OCI-M1 (cell line): ENCODE results near the gene CYB5R3.
"Not testable (repeated sequence)": the region's sequence is repeated elsewhere in the genome, so short reads cannot be mapped to it uniquely, and the experiment has no call there.

Experiments
- DNase-seq: peaks from one replicate; lab custom pipeline; 2025; lab: John Stamatoyannopoulos, UW

Gene CYB5R3

DNA sequence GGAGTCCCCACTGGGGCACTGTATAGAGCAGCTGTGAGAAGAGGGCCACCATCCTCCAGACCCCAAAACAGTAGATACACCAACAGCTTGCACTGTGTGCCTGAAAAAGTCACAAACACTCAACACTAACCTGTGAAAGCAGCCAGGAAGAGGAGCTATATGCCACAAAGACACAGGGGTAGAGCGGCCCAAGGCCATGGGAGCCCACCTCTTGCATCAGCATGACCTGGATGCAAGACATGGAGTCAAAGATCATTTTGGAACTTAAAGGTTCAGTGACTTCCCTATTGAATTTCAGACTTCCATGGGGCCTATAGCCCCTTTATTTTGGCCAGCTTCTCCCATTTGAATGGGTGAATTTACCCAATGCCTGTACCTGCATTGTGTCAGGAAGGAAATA is 29.7 kb upstream of the CYB5R3 start:
- DNase-seq: no peak

DNA sequence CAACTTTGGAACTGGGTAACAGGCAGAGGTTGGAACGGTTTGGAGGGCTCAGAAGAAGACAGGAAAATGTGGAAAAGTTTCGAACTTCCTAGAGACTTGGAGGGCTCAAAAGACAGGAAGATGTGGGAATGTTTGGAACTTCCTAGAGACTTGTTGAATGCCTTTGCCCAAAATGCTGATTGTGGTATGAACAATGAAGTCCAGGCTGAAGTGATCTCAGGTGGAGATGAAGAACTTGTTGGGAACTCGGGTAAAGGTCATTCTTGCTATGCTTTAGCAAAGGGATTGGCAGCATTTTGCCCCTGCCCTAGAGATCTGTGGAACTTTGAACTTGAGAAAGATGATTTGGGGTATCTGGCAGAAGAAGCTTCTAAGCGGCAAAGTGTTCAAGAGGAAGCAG is 28.7 kb upstream of the CYB5R3 start:
- DNase-seq: not testable (repeated sequence)

DNA sequence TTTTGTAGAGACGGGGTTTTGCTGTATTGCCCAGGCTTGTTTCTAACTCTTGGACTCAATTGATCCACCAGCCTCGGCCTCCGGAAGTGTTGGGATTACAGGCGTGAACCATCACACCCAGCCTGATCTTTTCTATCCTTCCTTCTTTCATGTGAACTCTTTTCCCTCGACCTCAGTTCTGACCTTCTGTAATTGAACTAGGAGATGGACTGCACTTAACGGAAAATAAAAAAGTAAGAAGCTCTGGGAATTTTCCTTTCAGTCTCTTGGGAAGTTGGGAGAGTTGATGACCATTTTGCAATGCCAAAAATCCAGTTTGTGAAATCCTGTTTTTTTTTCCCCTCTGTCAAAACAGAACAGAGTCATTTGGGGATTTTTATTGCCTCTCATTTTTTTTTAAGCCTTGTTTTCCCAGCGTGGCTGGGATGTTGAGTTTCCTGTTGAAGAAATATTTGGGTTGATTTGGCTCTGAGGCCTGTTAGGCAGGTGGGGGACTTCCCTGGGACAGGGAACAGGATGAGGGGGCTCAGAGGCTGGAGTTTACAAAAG is 26.9 kb upstream of the CYB5R3 start:
- DNase-seq: no peak

DNA sequence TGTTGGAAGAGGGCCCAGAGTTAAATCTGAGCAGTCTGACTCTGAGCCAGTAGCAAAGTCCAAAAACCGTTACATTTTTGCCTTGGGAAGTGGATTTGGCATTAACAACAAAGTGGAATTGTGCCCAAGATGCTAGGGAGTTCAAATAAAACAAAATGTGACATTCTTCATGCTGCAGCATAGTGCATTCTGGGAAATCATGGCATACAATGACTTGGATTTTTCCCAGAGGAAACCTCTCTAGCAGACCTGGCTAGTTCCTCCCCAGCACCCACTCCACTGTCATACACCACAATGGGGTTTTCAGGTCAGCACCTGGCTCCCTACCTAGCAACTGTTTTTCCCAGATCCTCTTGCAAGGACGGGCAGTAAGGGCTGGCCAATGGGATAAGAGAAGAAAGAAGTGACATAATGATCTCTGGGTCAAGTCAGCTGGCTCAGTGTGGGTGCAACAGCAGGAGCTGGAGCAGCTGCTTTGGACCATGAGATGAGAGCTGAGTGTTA is 24.8 kb upstream of the CYB5R3 start:
- DNase-seq: no peak

DNA sequence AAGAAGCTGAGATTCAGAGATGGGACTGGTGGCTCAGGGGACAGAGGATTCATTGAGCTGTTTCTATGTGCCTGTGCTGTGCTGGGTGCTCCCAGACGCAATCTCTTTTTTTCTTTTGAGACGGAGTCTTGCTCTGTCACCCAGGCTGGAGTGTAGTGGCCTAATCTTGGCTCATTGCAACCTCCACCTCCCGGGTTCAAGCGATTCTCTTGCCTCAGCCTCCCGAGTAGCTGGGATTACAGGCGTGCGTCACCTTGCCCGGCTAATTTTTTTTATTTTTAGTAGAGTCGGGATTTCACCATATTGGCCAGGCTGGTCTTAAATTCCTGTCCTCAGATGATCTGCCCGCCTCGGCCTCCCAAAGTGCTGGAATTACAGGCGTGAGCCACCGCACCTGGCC is 23.9 kb upstream of the CYB5R3 start:
- not testable (repeated sequence) for DNase-seq

DNA sequence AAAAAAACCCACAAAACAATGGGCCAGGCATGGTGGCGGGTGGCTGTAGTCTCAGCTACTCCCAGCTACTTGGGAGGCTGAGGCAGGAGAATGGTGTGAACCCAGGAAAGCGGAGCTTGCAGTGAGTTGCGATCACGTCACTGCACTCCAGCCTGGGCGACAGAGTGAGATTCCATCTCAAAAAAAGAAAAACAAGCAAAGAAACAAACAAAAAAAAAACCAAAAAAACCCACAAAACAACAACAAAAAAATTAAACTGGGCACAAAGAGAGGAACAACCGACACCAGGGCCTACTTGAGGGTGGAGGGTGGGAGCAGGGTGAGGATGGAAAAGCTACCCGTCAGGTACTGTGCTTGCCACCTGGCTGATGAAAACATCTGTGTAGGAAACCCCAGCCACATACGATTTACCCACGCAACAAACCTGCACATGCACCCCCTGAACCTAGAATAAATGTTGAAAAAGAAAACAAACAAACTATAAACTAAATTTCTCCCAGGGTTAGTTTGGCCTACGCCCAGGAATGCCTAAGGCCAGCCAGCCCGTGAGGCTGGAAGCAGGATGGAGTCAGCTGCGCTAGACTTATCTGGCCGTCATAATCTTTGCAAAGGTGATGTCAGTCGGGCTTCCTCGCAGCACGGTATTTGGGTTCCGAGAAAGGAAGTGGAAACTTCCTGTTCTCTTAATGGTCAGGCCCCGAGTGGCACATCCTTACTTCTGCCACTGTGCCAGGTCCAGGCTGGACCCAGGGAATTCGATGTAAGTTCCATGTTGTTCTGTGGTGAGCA is 21.9 kb upstream of the CYB5R3 start:
- no peak for DNase-seq

DNA sequence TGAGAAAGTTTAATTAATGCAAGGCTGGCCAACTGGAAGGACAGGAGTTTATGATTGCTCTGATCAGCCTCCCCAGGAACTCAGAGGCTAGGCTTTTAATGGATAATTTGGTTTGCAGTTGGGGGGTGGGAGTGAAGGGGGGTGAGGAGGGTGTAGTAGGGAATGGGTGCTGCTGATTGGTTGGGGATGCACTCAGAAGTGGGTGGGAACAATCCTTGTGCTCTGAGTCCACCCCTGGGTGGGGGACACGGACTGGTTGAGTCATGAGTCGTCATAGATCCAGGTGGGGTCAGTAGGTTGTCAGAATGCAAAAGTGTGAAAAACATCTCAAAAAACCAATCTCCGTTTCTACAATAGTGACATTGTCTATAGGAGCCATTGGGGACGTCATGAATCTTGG is 20.9 kb upstream of the CYB5R3 start:
- no peak for DNase-seq

DNA sequence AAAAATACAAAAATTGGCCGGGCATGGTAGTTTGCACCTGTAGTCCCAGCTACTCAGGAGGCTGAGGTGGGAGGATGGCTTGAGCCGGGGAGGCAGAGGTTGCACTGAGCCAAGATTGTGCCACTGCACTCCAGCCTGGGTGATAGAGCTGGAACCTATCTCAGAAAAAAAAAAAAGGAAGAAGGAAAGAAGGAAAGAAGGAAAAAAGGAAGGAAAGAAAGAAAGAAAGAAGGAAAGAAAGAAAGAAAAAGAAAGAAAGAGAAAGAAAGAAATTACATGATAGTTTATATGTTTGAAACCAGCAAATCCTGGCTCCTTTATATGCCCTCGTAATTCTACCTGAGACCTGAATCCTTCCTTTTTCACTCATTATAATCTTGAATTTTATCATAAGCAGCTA is 17.2 kb upstream of the CYB5R3 start:
- not testable (repeated sequence) for DNase-seq

DNA sequence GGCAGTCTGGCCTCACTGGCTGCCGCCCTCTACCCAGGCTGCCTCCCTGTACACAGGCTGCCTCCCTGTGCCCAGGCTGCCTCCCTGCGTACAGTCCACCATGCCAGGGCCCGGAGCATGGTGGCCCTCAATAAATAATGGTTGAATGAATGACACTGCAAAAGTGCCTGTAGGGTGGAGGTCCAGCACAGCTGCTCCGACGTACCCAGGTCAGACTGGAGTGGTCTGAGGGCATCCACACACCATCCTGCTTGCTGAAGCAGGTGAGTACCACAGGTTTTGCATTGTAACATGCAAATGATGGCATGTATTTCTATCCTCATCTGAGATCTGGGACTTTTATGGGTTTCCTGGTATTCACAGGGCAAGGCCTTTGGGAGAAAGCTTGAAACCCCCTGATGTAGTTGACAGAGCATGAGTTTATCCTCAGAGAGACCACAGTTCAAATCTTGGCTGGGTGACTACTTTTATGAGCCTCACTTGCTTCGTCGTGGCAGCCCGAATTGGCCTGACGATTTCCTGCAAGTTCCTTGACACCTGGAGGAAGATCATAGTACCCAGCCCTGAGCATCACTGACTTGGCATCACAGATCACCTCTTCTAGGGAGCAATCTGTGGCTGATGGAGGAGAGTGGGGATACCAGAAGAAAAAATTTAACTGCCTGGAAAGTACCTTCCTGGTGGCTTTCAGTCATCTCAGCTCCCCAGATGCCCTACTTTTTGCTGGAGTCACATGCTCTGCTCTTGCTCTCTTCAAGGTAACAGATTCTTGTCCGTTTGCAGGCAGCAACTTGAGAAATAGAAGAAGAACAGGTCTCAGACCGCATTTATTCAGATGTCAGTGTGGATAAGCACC is 16.0 kb upstream of the CYB5R3 start:
- DNase-seq: no peak

DNA sequence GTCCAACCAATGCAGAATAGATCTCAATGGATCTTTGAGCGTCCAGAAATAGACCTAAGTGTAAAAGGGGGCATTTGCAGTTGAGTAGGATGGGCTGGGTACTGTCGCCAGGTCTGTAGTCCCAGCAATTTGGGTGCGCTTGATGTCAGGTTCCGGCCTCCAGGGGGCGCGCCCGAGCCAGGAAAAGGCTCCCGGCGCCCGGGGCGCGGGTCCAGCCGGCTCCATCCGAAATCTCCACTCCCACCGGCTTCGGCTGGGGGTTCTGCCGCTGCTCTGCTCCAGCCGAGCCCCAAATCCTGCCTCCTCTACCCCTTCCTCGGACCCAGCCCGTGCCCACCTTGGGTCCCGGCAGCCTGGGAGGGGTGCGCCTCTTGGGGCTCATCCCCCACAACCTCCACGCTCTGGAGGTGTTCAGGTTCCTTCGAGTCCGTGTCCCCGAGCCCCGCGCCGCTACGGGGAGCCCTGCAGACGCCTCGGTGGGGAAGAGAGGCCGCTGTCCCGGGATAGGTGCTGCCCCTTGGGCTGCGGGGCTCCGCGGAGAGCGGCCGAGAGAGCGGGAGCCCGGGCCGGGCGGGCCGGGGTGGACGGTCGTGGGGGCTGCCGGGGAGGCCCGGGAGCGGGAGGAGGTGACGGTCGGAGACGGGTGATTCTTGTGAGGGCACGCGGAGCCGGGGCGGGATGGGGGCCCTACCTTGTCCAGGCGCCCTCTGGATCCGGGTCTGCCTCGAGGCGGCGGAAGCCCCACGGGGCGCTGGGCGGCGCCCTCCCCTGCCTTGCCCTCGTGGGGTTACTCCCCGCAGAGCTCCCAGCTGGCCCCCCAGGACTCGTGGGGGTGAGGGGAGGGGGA is 13.0 kb upstream of the CYB5R3 start:
- peak; percentile 84 for DNase-seq

DNA sequence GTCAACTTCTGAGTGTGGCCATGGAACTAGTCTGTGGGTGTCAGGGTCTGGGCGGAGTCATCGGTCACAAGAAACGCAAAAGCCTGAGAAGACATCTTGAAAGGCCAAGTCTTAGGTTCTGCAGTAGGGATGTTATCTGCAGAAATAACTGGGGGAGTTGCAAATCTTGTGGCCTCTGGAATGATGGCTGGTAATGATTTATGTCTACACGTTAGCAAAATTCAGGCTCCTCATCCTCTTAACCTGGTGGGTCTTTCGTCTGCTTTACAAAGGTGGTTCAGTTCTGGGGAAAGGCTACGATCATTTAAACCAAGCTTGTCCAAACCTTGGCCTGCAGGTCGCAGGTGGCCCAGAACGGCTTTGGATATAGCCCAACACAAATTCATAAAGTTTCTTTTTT is 7.4 kb upstream of the CYB5R3 start:
- DNase-seq: no peak

DNA sequence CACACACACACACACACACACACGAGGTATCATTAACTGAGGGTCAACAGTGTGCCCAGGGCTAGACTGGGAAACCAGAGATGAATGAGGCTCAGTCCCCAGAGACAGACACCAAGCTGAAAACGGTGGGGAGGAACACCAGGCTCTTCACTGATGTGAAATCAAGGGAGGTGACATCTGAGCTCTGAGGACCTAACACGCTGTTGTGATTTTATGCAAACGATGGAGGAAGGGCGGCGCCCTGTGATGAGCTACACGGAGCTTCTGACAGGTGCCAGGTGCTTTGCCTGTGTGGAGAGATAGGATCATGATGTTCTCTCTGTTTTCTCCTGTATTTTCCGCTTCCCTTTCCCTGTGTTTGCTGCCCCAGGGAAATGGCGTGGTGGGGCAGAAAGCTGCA is 6.5 kb upstream of the CYB5R3 start:
- DNase-seq: no peak

DNA sequence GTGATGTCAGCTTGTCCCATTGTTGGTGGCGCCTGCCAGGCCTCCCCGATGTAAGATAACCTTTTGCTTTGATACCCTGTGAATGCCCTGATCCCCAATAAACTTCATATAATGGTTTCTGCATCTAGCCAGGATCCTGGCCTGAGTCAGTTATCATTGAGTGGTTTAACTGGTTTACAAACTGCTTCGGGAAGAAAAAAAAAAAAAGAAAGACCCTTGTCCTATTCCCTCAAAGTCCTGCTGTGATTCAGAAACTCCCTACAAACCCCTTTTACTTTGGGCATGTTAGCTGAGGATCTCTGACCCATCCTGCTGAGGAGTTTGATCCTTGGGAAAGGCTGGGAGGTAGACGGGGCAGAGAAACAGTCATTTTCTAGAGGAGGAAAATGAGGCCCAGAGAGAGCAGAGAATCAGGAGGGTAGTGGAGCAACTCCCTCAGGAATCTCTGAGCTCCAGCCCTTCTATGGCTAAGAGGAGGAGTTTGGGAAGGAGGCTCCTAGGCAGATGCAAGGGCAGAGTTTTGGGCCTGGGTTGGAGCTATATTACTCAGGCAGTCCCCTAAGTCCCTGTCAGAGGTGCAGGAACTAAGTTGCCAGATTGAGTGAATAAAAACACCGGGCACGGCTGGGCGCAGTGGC is 5.4 kb upstream of the CYB5R3 start:
- no peak for DNase-seq

DNA sequence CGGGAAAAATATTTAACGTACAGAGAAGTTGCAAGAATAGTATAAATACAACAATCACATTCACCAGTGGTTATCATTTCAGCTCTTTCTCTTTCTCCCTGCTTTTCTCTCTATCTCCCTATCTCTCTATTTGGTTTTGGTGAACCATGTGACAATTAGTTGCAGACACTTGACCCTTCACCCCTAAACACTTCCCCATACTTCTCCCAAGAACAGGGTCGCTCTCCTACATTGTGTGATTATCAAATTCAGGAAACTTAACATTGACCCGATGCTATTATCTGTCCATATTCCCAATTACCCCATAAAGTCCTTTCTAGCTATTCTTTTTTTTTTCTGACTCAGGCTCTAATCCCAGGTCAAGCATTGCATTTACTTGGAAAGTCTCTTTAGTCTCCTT is 4.8 kb upstream of the CYB5R3 start:
- no peak for DNase-seq

DNA sequence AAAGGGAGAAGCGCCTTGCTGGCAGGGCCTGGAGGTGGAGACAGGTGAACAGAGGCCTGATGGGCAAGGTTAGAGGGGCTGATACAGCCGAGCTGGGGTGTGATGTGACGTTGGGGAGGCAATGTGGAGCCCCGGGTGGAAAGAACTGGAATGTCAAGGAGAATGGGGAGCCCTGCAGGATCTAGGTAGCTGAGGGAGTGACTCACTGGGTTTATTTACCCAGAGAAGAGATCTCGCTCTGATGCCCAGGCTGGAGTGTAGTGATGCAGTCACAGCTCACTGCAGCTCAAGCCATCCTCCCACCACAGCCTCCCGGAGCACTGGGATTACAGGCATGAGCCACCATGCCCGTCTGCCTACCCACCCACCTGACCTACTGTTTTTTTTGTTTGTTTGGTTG is 1.9 kb upstream of the CYB5R3 start:
- DNase-seq: no peak

DNA sequence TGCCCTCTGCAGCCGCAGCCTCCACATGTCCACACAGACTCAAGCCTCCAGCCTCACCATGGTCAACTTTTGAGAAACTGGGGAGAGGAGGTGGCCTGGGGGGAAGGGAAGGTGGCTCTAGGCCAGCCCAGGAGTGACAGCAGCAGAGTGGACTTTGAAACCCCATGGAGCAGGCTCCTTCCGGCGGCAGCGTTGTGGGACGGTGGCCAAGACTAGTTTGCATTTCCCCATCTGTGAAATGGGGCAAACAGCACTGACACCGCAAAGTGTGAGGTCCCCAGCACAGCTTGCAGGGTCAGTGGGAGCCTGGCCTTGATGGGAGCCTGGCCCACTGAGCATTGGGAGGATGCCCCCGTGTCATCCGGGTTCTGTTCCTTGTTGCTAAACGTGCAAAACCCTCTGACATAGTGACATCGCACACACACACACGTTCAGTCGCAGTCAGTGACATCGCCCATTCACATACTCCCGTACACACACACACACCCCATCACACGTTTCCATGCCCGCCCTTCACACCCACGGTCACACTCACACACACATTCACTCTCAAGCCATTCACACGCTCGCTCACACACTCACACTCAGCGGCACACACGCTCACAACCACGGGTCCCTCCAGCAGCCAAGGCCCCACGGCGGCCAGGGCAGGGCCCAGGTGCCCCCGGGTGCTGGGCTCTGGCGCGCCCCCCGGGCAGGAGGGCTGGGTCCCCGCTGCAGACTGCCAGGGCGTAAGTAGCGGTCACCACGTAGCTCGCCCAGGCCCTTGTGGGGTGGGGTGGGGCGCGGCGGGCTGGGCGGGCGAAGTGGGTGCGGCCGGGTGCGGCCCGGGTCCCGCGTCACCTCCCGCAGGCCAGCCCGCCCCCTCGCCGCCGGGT is 585 bp downstream of the CYB5R3 start:
- DNase-seq: peak; percentile 62

DNA sequence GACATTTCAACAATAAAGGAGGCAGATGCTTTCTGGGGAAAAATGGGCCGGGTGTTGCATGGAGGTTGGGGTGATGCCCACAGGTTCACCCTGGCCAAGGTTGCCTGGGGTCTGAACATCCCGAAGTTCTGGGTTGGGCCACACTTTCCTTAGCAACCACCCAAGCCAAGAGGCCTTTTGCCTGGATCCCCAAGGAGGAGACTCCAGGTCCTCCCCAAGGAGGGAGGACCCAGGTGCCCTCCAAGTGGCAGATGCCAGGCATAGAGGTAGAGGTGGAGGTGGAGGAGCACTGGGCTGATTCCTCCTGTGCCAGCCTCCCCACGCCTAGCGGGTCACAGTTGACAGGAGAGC is 1.2 kb downstream of the CYB5R3 start:
- DNase-seq: no peak

DNA sequence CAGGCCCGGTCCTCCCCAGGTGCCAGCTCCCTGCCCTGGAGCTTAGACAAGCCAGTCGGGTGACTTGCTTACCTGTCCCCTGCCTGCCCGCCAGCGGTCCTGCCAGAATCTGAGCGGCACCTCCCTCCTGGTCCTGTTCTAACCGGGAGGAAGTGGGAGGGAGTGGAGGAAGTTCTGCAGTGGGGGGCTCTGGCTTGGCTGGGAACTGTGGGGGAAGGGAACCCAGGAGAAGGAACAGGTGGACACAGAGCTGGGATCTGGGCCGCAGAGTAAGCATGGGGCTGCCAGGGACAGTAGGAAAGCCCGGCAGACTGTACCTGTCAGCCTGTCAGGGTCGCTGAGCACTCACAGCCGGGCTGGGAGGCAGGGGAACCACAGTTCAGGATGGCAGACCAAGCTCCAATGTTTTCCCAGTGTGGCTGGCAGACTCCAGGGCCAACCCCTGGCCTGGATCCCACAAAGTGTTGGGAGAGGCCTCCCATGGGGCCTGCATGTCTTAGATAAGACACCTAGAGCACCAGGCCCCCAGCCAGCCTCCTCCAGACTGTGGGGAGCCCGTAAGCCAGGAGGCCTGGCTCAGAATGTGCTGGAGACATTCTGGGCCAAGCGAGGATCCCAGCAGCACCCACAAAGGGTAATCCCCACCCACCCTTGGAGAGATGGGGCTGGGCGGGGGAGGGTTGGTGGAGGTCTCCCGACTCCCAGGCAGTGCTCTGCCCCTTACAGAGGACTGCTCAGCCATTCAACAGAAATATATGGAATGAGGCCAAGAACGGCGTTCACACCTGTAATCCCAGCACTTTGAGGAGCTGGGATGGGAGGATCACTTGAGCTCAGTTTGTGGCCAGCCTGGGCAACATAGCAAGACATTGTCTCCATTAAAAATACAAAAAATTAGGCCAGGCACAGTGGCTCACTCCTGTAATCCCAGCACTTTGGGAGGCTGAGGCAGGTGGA is 2.3 kb downstream of the CYB5R3 start:
- peak; percentile 34 for DNase-seq

DNA sequence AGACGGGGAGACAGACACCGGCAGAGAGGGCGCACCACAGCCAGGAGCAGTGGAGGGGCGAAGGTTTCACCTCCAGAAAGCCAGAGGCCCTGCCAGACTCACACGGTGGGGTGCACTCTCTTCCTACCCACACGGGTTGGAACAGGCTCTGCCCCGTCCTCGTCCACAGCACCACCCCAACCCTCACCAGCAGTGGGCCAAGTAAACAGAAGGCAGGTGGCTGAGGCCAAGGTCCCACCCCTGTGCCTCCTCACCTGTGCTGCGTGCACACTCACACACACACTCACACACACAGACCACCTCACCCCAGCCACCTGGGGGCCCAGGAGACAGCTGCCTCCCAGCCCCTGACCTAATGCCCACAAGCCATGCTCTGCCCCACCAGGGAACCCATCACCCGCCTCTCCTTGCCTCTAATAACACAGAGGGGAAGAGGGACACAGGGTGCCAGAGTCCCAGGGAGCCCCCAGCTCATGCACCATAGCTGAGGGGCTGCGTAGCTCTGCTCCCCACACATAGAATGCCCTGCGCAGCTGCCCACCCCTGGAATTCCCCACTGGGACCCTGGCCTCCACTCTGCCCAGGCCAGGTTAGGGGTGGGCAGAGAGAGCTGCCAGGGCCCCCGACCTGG is 3.1 kb downstream of the CYB5R3 start:
- DNase-seq: no peak
